NCI-H524 (cell line): ENCODE measurements around the gene KAZN.

ENCODE experiments used
- DNase-seq, 2 experiments: peaks; one replicate each; lab custom pipeline; 2025; lab: John Stamatoyannopoulos, UW

Gene KAZN

DNA sequence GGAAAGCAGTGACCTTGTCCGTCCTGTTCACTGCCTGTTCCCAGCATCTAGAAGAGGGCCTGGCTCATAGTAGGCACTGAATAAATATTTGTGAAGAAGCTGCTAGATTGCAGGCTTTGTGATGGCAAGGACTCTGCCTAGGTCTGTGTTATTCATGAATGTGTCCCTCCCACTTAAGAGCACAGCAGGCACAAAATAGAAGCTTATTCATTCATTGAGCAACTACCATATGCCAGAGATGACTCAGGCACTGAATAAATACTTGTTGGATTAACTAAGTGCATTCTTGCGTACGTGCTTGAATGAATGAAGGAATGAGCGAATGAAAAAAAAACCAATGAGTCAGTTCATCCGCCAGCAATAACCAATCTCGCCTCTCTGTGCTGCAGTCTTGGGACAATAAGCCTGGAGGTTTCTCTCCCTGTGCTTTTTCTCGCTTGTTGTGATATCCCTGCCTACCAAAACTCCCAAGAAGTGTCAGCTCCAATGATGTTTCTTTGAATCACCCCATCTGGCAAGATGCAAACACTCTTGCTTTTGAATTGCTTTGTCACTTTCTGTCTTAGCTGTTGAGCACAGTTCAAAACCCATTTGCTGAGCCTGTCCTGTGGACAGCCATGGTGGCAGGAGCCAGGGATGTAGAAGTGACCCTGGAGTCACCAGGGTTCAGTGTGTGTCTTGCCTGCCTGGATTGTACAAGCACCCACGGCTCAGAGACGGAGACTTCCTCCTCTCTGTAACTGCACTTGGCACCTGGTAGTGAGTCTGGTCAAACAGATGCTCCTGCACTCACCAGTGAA is 143.9 kb downstream of the KAZN start:
- no peak for DNase-seq

DNA sequence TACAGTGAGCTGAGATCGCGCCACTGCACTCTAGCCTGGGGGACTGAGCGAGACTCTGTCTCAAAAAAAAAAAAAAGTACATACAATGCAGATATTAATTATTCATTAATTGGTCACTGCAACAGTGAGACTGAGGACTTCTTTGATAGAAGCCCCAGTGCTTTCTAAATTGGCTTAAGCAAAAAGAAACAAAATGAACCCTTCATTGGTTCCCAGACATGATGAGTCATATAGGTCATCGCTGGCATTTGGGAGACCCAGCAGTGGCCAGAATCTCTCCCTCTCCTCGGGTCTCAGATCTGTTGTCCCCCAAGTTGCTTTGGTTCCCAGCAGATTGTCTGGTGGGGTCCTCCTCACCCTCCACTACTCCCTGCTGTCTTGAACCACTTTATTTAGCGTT is 144.9 kb downstream of the KAZN start:
- DNase-seq, result no peak

DNA sequence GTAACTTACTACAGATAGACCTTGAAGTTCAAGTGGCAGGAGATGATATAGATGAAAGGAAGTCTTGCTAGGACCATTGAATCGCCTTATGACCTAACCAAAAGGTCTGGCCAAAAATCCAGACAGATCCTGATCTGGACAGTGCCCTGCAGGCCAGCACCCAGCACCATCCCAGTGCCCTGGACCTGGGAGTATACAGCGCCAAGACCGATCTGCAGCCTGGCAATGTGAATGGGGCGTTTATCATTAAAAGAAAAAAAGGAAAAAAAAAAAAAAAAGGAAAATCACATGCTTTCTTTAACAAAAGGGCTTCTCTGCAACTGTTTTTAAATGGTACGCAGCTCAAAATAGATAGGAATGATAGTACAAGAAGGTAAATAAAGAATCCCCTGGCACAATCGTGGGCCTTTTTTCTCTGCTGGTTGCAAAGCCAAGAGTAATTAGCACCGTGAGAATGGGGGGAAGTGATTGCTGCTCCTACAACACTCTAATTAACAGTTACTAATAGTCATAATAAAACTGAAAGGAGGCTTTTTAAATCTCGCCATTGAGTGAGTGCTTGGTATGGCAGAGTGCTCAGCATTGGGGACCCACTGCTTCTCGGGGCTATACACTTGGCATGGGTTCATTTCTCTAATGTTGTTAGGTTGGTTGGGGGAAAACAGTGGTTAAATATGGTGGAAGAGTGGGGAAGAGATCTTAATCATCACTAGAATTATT is 146.7 kb downstream of the KAZN start:
- no peak for DNase-seq

DNA sequence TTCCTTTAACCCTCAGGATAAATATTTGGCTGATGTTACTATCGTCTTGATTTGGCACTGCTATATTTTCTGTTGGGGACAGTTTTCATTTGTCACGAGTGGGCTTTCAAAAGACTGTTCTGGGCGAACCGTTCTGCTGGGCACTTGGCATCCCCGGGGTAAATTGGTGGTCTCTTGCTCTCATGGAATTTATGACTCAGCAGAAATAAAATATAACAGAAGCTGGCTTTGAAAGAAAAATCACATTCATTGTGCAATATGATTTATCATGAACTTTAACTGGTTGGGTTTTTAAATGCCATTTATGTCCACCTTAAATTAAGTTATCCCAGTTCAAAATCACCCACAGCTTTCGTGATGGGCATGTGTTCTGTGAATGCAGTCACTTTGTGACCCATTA is 147.3 kb downstream of the KAZN start:
- DNase-seq, result no peak

DNA sequence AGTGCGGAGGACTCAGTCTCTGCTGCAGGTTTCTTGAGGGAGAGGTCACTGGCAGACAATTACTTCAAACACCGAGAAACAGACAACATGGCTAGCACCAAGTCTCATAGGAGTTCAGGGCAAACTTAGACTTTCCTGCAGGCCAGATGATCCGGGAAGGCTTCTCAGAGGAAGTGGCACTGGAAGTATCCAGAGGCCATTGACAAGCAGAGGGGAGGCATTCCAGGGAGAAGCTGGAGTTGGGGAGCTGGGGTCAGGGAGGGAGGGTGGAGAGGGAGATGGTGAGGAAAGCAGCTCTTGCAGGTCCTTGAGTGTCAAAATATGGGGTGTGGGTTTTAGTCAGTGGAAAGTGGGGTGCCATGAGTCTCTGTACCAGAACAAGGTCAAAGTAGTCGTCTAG is 147.9 kb downstream of the KAZN start:
- DNase-seq, result no peak

DNA sequence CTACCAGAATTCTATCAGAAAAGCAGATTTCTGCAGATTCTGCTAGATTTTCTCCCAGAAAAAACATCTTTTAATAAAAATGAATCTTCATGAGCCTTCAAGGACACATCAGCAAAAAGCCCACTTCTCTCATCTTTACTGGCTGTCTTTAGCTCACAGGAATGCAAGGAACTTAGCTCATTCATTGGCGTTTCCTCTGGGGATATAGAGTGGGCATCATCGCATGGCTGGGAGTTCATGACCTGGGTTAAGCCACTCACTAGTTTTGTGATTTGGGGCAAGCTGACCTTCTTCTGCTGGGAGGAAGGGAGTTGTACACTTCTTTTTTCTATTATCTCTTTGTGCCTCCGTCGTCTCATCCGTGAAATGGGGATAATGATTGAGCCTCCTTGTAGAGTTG is 149.7 kb downstream of the KAZN start:
- no peak for DNase-seq

DNA sequence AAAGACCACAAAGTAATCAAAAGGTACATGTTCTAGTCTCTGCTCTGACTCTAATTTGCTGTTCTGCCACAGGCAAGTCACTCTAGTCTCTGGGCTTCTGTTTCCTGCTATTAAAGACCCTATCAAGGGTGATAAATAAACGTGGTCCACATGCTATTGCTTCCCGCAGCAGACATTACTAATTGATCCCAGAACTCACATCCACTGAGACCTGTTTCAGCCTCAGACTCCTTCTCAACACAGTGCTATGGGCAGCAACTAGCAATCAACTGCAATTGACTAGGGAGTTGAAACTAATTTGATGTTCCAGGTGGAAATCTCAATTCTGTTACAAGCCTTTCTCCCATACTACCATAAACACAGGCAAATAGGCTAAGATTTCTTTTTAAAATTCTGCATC is 150.5 kb downstream of the KAZN start:
- DNase-seq, result no peak

DNA sequence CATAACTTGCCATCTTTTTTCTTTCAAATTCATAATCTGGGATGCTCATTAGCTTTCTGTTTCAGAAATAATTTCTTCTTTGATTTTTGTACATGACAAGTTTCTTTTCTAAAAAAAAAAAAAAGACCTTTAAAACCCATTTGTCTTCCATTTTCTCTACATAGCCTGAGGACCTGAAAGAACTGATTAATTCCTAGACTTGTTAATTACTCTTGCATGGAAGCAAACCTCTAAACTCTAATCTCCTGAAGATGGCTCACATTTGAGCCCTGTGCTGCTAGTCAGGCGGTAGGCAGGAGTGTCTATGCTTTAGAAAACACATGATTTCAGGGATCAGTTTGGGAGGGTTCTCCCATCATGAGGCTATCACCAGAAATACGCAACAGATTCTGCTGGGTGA is 152.0 kb downstream of the KAZN start:
- DNase-seq, result no peak

DNA sequence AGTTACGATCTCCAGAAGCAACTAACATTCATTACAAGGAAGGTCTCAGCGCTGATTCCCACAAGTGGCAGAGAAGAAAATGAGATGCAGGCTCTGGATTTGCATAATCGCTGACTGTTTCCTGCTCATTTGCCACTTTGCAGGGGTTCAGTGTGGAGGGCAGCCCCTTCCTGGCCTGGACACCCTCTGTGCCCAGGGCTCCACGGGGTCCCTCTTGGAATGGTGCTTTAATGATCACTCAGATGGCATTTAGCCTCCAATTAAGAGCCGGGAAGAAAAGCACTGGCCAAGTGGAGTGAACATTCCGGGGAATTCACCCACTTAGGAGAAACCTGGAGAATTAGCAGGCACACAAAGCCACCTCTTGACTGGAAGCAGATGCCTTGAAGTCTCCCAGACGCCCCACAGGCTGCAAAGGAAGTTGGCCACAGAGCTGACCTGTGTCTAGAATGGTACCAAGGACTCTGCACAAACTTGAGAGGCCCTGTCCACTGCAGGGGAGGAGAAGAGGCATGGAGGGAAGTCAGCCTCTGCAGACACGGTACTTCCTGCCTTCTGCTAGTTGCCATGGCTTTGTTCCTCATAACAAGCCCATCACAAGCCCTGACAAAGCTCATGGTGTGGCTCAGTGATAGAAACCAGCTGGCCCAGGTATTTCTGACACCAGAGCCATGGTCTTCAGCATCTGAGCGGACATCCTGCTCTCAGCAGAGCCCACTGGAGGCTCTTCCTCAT is 157.2 kb downstream of the KAZN start:
- DNase-seq, result no peak

DNA sequence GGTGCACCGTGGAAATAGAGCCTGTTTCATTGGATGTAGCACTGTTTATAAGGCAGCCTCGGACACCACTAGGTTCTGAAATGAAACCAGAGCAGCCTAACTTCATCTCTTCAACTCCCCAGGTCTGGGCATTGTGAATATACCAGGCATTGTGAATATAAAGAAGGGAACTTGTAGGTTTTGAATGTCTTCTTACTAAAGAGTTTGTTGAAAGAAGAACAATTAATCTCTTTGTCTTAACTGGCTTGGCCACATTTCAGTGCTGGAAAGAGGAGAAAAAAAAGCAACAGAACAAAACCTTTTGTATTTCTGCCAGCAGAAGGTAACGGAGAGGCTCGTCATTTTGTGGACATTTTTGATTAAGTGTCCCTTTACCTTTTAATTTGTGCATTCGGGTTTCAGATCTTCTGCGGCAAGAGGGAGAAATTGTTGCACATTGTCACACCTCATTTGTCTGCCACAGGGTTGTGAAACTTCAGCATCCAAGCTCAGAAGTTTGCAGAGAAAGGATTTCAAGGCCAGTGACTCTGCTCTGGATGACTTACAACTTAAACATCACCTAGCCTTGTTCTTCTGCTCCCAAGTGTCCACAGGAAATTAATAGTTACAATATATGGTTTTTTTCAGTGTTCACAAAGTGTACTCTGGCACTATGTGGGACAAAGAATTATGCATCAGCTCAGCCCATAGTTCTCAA is 158.3 kb downstream of the KAZN start:
- DNase-seq, result no peak

DNA sequence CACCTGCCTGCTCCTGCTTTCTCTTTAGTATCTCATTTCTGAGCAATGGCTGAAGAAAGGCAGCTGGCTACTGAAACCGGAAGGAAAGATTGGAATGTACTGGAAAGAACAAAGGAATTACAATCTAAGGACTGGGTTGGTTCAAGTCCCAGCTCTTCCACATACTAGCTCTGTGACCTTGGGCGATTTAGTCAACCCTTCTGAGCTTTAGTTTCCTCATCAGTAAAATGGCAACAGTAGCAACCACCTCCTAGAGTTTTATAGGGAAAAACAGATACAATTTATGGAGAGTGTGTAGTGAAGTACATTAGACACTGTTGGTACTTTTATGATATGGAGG is 158.8 kb downstream of the KAZN start:
- no peak for DNase-seq

DNA sequence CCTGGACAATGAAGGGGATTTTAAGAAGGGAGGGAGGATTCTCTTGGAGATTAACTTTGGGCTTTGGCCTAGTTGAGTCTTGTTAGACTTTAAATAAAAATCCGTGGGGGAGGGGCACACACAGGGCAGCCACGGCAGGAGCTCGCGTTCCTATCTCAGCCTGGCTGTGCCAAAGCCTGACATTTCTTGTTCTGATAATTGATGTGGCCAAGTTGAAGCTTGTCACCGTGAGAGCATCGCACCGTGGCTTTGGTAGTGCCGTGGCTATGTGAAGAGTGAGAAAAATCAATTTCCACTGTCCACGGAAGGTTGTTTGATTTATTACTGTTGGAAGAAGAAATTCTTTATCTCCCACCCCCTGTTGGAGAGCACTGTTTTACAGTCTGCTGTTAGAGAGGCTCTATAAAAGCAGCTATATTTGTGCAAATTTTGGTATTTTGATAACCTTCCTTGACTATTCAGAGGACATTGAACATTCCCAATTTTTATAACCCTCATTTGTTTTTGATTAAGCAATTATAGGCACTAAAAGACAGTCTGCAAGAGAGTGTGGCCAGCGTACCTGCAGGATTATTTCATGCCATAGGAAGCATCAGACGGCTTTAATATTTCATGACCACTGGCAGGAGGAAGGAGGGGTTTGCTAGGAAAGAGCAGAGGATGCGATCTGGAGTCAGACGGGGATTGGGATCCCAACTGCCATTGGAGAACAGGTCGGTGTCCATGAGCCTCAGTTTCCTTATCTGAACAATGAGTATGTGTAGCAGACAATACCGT is 160.7 kb downstream of the KAZN start:
- no peak for DNase-seq

DNA sequence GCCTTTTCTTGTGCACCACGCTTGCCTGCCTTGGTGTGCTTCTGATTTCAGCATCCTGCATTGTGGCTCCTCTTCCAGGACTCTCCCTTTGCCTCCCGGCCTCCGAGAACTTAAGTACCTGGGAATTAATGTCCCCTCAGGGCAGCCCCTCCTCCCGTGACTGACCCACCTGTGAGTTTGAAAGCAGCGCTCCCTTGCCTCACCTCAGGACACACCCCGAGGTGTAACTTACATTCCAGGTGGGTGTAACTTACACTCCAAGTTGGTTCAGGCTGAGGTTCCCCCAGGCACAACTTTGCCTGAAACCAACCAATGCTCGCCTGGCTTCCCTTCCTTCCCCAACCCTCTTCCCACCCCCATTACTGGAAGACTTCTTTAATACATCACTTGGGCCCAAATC is 161.4 kb downstream of the KAZN start:
- no peak for DNase-seq

DNA sequence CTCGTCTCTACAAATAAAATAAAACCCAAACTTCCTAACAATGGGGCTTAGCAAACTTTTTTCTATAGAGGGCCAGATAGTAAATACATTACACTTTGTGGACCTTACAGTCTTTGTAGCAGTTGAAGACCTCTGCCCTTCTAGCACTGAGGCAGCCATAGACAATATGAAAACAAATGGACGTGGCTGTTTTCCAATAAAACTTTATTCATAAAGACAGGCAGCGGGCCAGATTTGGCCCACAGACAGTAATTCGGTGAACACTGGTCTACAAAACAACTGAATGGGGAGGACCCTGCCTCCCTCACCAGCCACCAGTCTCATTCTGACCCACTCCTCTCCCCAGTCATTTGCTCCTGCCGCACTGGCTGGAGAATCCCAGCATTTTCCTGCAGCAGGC is 162.3 kb downstream of the KAZN start:
- DNase-seq, result no peak

DNA sequence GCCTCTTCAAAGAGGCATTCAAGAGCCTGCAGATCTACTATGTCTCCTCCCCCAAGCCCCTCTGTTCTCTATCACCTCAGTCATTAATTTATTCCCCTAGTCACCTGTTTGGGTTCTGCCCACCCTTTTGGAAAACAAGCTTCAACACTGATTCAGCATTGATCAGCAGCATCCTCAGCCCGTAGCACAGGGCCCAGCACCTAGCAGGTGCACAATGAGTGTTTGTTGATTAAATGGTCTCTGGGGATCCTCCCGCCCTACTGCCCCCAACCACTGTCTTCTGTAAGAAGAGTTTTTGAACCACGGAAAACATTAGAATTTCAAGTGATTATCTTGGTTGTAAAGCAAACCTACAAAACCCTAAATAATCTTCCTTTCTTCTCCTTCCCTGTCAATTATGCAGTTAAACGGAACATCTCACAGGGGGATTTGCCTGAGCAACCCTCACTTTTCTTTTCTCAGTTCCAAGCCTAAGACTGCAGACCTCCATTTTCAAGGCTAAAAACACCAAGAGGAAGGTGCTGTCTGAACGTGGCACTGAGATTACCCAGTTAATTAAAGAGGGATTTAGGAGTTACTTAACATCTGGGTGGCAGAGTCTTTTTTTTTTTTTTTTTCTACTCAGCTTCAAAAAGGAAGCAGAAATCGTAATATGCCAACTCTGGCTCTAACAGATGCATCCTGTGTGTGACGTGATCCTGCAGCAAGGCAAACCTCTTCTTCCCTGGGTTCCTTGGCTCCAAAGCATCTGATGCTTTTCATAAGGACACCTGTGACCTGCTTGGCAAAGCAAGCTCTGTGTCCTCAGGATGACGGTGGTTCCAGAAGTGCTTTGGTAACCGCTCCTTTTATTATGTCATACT is 163.0 kb downstream of the KAZN start:
- peak in 1 of 2 experiments; percentile 25 for DNase-seq

DNA sequence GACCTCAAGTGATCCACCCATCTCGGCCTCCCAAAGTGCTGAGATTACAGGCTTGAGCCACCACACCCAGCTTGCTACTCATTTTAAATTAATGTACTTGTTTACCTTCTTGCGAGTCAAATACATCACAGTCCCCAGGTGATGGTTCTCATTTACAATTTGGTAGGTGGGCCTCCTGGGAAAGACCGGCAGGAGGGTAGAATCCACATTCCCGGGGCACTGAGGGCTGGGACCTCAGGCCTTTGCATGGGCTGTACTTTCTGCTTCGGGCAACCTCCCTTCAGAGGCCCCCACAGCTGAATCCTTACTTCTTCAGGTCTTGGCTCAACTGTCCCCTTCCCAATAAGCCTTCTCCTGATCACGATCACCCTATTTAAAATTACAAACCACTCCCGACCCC is 165.5 kb downstream of the KAZN start:
- no peak for DNase-seq

DNA sequence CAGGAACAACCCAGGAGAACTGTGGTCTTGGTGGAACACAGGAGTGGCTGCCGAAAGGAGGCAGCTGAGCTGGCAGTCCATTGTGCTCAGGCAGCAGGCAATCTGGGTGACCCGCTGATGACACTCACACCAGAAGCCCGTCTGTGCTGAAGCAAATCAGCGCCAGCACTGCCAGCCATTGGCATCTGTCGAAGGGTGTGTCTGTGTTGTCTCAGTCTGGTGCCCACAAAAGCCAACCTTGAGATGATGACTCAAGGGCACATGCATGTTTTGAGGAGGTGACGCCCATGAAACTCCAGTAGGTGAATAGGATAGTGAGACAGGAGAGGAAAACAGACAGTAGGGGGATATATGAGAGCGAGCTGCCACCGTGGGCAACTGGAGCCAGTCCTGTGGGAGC is 167.3 kb downstream of the KAZN start:
- peak in 1 of 2 experiments; percentile 9 for DNase-seq

DNA sequence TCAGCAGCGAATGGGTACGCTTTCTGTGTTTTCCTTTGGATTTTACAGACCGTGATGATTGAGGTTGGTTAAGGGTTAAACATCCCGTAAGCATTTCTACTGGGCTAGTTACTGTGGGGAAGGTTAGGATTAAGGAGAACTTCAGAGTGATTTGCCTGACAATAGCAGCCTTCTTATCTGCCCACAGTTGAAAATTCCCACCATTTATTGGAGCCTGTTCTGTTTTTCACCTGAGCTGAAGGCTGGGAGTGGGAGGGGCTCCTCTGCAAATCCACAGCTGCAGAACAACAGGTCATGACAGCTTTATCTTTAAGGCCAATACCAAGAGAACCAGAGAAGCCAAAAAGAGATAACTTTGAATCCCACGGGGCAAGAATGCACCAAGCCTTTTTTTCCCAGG is 168.6 kb downstream of the KAZN start:
- DNase-seq, result no peak

DNA sequence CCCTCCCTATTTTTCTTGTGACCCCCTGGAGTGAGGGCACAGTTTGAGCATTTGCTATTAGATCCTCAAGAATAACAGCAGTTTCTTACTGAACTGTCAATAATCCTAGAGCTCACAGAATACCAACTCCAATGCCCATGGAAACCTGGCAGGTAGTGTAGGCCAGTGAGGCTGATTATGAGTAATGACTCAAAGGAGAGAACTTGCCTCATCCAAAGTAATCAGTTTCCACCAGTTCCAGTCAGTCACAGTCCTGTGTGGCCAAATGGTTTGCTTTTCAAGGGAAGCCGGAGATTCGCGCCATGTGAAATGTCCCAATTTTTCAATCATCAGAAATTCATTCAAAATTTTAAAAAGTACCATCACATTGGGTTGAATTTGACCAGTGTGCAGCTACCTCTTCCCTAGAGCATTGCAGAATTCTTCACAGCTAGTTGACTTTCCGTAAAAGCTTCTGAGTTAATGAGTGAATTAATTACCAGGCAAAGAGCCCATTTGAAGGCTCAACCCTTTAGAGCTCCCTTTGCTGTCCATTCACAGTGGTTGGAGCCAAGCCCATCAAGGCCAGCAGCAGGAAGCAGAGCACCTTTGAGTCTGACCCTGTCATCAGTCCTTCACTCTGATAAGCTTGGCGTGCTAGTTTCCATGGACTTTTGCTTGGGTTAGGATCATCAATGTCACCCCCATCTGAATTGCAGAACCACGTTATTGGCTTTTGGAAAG is 170.3 kb downstream of the KAZN start:
- no peak for DNase-seq
